ENCODE results near the gene CEP44. TPM values are rescaled to one million over a fixed set of nuclear protein-coding genes. Genes with fewer than 3 reads are reported as not detected.

CEP44 gene
- total RNA-seq, 1 donor from 2014 or later: 14.1 TPM

DNA sequence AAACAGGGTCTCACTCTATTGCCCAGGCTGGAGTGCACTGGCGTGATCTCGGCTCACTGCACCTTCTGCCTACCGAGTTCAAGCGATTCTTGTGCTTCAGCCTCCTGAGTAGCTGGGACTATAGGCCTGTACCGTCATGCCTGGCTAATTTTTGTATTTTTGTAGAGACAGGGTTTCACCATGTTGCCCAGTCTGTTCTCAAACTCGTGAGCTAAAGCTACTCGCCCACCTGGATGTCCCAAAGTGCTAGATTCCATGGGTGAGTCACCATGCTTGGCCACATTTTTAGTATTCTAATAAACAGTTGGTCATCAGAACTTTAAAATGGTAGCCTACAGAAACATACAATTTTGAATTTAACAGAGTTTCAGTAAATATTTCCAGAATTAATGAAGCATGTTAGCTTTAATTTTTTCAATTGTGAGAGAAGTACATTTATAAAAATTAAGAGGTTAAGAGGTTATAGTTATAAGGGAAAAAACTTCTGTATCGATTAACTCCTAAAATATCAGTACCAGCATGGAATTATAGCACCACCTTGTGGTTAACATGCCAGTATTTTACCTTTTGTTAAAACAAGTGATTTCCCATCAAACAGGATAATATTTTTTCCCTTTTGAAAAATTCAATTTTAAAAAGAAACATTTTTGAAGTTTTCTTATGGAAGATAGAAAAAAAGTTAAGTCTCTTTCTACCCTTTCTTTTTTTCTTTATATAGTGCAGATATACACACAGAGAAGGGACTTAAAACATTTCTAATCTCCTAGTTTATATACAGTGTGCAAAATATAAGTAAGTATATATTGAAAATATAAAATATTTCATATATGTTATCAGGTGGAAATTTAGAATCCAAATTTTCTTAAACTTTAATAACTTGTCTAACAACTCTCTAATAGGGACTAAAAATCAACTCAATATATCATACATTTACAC is 35.4 kb downstream of the CEP44 start:
- Mint-ChIP-seq H3K27me3 (ENCODE audit: unreplicated experiment) (no peaks in the 10 kb centered on the region), H3K36me3 (ENCODE audit: unreplicated experiment) (peaks cover 2% of the 10 kb centered on the region), H3K4me3 (ENCODE audit: unreplicated experiment) (no peak overlapping the region), H3K4me1 (ENCODE audit: unreplicated experiment) (peaks cover 4% of the 10 kb centered on the region), H3K27ac (ENCODE audit: unreplicated experiment) (no peak overlapping the region), H3K9me3 (ENCODE audit: unreplicated experiment) (no peaks in the 10 kb centered on the region)
- DNase-seq (ENCODE audit: extremely low spot score, unreplicated experiment): no peak
- TF ChIP-seq, protein P1, sequence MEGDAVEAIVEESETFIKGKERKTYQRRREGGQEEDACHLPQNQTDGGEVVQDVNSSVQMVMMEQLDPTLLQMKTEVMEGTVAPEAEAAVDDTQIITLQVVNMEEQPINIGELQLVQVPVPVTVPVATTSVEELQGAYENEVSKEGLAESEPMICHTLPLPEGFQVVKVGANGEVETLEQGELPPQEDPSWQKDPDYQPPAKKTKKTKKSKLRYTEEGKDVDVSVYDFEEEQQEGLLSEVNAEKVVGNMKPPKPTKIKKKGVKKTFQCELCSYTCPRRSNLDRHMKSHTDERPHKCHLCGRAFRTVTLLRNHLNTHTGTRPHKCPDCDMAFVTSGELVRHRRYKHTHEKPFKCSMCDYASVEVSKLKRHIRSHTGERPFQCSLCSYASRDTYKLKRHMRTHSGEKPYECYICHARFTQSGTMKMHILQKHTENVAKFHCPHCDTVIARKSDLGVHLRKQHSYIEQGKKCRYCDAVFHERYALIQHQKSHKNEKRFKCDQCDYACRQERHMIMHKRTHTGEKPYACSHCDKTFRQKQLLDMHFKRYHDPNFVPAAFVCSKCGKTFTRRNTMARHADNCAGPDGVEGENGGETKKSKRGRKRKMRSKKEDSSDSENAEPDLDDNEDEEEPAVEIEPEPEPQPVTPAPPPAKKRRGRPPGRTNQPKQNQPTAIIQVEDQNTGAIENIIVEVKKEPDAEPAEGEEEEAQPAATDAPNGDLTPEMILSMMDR (IDR thresholded peaks at IDR 0.05): peak; percentile 81

DNA sequence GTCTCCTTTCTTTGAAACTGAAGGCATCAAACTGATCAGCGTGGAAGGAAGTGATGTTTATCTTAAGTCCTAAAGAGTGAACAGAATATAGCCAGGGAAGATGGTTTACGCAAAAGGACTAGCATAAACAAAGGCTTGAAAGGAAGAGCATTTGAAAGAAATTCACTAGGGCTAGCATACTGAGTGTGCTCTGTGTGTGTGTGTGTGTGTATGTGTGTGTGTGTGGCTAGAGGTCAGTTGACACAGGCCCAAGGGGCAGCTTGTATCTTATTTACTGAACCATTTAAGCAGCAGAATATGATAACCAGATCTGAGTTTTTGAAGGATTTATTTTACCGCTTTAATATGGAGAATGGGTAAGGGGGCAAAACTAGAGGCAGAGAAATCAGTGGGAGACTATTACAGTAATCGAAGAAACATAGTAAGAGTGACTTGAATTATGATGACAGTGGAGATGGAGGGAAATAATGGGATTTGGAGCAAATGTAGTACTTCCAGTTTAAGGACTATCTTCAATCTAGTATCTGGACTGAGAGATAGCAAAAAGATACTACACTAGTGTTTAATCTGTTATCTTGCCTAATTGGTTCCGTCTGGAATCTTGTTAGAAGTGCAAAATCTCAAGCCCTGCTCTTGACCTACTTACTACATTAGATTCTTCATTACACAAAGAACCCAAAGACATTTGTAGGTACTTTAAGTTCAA is 36.9 kb downstream of the CEP44 start:
- peaks cover 4% of the 10 kb centered on the region for H3K4me1 Mint-ChIP-seq (ENCODE audit: unreplicated experiment)
- peaks cover 2% of the 10 kb centered on the region for H3K36me3 Mint-ChIP-seq (ENCODE audit: unreplicated experiment)
- H3K4me3 Mint-ChIP-seq (ENCODE audit: unreplicated experiment): no peak overlapping the region
- TF ChIP-seq, protein P1 (IDR thresholded peaks at IDR 0.05): no peak
- H3K27me3 Mint-ChIP-seq (ENCODE audit: unreplicated experiment): no peaks in the 10 kb centered on the region
- H3K27ac Mint-ChIP-seq (ENCODE audit: unreplicated experiment): no peak overlapping the region
- H3K9me3 Mint-ChIP-seq (ENCODE audit: unreplicated experiment): no peaks in the 10 kb centered on the region
- no peak for DNase-seq (ENCODE audit: extremely low spot score, unreplicated experiment)

GRCh38 chr4:174324236-174324635 is 40.5 kb downstream of the CEP44 start:
- H3K4me3 Mint-ChIP-seq (ENCODE audit: unreplicated experiment): no peak overlapping the region
- no peaks in the 10 kb centered on the region for H3K9me3 Mint-ChIP-seq (ENCODE audit: unreplicated experiment)
- TF ChIP-seq, protein P1 (IDR thresholded peaks at IDR 0.05): no peak
- H3K27me3 Mint-ChIP-seq (ENCODE audit: unreplicated experiment): no peaks in the 10 kb centered on the region
- H3K4me1 Mint-ChIP-seq (ENCODE audit: unreplicated experiment): peaks cover under 1% of the 10 kb centered on the region
- no peaks in the 10 kb centered on the region for H3K36me3 Mint-ChIP-seq (ENCODE audit: unreplicated experiment)
- DNase-seq (ENCODE audit: extremely low spot score, unreplicated experiment): no peak
- H3K27ac Mint-ChIP-seq (ENCODE audit: unreplicated experiment): no peak overlapping the region

DNA sequence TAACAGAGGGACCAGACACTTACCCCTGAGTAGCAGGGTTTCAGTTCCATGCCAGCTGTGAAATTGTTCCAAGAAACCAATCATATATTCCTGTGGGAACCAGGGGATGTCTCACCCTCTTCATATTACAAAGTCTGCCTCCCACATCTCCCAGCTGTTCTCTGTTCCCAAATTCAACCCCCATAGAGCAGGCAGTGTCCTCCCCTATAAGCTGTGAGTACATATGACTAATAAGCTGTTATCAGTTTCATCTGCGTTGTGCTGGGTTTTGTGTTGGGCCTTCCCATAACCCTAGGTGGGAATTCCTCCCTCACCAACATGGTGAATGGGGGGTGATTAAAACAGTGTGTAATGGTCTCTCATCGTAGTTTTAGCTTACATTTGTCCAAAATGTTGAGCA is 41.0 kb downstream of the CEP44 start:
- Mint-ChIP-seq H3K9me3 (ENCODE audit: unreplicated experiment) (no peaks in the 10 kb centered on the region), H3K4me1 (ENCODE audit: unreplicated experiment) (peaks cover 2% of the 10 kb centered on the region), H3K36me3 (ENCODE audit: unreplicated experiment) (no peaks in the 10 kb centered on the region), H3K4me3 (ENCODE audit: unreplicated experiment) (no peak overlapping the region), H3K27ac (ENCODE audit: unreplicated experiment) (no peak overlapping the region), H3K27me3 (ENCODE audit: unreplicated experiment) (no peaks in the 10 kb centered on the region)
- TF ChIP-seq, protein P1 (IDR thresholded peaks at IDR 0.05): no peak
- DNase-seq (ENCODE audit: extremely low spot score, unreplicated experiment): no peak
